GM15510 (cell line): ENCODE results near the gene SRRM2.

Source experiments
- POLR2A ChIP-seq: IDR thresholded peaks from 3 replicates; pipeline ENCODE4 v1.6.1; 2011; ENCODE audit warnings: borderline replicate concordance; ENCODE audit not compliant: insufficient read length; ENCODE audit errors: extremely low read depth

Gene SRRM2

GRCh38 chr16:2819939-2820835 lies 67.7 kb downstream of the SRRM2 start:
- no peak for TF ChIP-seq POLR2A
